IMR-90 (cell line): ENCODE measurements around the gene PIP5K1A.

Source experiments
- FOS ChIP-seq: fragments of 150-350 bp; IDR thresholded peaks from 2 replicates; pipeline ENCODE4 v1.6.1; 2016; ENCODE audit warnings: low read depth, low read length
- MAFK ChIP-seq: IDR thresholded peaks from 2 replicates; pipeline ENCODE4 v1.6.1; 2012; ENCODE audit warnings: low read depth, low read length, improper control_type of control experiment
- POLR2A ChIP-seq: IDR thresholded peaks from 2 replicates; pipeline ENCODE4 v1.6.1; 2012; ENCODE audit warnings: mild to moderate bottlenecking, low read depth, low read length
- RFX5 ChIP-seq: IDR thresholded peaks from 2 replicates; pipeline ENCODE4 v1.8.0; 2012; ENCODE audit warnings: low read depth, mild to moderate bottlenecking, low read length, moderate library complexity
- TF ChIP-seq, protein P1 (sequence below): conservative IDR thresholded peaks from 2 replicates; pipeline ENCODE4 v1.5.1; 2012; ENCODE audit warnings: mild to moderate bottlenecking, low read depth, low read length, improper control_type of control experiment

DNA sequence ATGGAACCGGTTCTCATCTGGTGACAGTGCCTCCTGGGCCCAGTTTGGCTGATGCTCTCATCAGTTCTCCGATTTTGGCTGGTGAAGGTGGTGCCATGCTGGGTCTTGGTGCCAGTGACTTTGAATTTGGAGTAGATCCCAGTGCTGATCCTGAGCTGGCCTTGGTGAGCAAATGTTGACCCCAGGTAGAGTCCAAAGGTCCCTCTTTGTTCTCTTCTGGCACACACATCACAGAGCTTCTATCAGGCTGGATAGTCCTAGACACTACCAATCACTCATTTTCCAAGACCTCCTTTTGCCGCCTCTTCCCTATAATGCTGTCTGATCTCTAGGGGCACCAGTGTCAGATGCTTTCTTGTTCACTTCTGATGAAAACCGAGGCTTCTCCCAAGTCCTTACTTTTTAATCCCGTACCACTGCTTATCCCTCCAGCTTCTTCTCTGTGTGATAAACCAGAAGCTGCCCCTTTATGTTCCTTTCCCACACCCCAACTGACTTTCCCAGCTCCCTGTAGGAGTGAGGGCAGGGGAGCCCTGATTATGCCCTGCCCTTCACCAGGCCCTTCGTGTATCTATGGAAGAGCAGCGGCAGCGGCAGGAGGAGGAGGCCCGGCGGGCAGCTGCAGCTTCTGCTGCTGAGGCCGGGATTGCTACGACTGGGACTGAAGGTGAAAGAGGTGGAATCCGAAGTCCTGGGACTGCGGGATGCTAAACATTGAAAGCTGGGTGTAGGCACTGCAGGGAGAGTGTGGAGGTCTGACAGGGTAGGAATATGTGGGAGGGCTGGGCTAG, 67.3 kb downstream of the PIP5K1A start:
- TF ChIP-seq, protein P1, sequence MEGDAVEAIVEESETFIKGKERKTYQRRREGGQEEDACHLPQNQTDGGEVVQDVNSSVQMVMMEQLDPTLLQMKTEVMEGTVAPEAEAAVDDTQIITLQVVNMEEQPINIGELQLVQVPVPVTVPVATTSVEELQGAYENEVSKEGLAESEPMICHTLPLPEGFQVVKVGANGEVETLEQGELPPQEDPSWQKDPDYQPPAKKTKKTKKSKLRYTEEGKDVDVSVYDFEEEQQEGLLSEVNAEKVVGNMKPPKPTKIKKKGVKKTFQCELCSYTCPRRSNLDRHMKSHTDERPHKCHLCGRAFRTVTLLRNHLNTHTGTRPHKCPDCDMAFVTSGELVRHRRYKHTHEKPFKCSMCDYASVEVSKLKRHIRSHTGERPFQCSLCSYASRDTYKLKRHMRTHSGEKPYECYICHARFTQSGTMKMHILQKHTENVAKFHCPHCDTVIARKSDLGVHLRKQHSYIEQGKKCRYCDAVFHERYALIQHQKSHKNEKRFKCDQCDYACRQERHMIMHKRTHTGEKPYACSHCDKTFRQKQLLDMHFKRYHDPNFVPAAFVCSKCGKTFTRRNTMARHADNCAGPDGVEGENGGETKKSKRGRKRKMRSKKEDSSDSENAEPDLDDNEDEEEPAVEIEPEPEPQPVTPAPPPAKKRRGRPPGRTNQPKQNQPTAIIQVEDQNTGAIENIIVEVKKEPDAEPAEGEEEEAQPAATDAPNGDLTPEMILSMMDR: no peak
- TF ChIP-seq FOS (no peak), RFX5 (no peak), POLR2A (no peak), MAFK (no peak)
